WTC11 (cell line): ENCODE measurements around the gene BRME1. TPM values are rescaled to one million over a fixed set of nuclear protein-coding genes. Genes with fewer than 3 reads are reported as not detected.

Experiments used
- ATAC-seq: fragments of 200-7000 bp; cut with Tn5 transposase; 2 replicates; pipeline ENCODE4 v1.10.0; 2021; ENCODE audit warnings: mild to moderate bottlenecking, moderate library complexity
- CTCF ChIA-PET: fragments of 300-600 bp; sonication (Branson Sonifier 250); formaldehyde crosslinking; loops from one replicate; lab custom pipeline; 2021; ENCODE audit warnings: antibody characterized with exemption; lab: Charles Lee
- POLR2A ChIA-PET: fragments of 350-600 bp; sonication (Branson Sonifier 250); formaldehyde crosslinking; loops from one replicate; lab custom pipeline; 2021; ENCODE audit warnings: antibody characterized with exemption; lab: Charles Lee
- DNase-seq: peaks from one replicate; pipeline ENCODE4 v3.0.0; 2021; ENCODE audit warnings: low spot score
- H3K27ac Mint-ChIP-seq: 2 replicates; pipeline ENCODE4 v1.8.0; 2021; ENCODE audit warnings: mixed read lengths
- H3K27me3 Mint-ChIP-seq: 2 replicates; pipeline ENCODE4 v1.8.0; 2021; ENCODE audit warnings: low read depth, mild to moderate bottlenecking, moderate library complexity, mixed read lengths
- H3K36me3 Mint-ChIP-seq: 2 replicates; pipeline ENCODE4 v1.8.0; 2021; ENCODE audit warnings: mixed read lengths
- H3K4me1 Mint-ChIP-seq: 2 replicates; pipeline ENCODE4 v1.8.0; 2022; ENCODE audit warnings: mixed read lengths
- H3K4me3 Mint-ChIP-seq: 2 replicates; pipeline ENCODE4 v1.8.0; 2021; ENCODE audit warnings: mild to moderate bottlenecking, moderate library complexity, mixed read lengths
- H3K9me3 Mint-ChIP-seq: 2 replicates; pipeline ENCODE4 v1.8.0; 2021; ENCODE audit warnings: mixed read lengths
- AFF4 ChIP-seq: sonication (generic); formaldehyde crosslinking; IDR thresholded peaks from 2 replicates; pipeline ENCODE4 v1.8.1; 2023; ENCODE audit warnings: mild to moderate bottlenecking, missing genetic modification reagents, borderline replicate concordance
- AR ChIP-seq: fragments of 250-450 bp; sonication (Bioruptor Pico); IDR thresholded peaks from 2 replicates; pipeline ENCODE4 v1.9.0; 2021; ENCODE audit warnings: mild to moderate bottlenecking
- CREB1 ChIP-seq: sonication (generic); formaldehyde crosslinking; IDR thresholded peaks from 2 replicates; pipeline ENCODE4 v1.8.0; 2023; ENCODE audit warnings: mild to moderate bottlenecking, missing genetic modification reagents
- CREM ChIP-seq: sonication (generic); formaldehyde crosslinking; IDR thresholded peaks from 2 replicates; pipeline ENCODE4 v1.8.1; 2022; ENCODE audit warnings: mild to moderate bottlenecking, missing genetic modification reagents, moderate library complexity
- GRHL2 ChIP-seq: fragments of 250-450 bp; sonication (Bioruptor Pico); IDR thresholded peaks from 2 replicates; pipeline ENCODE4 v1.8.0; 2022; ENCODE audit warnings: mild to moderate bottlenecking, moderate library complexity; ENCODE audit not compliant: insufficient replicate concordance, severe bottlenecking
- JUN ChIP-seq: sonication (generic); formaldehyde crosslinking; IDR thresholded peaks from 2 replicates; pipeline ENCODE4 v1.8.0; 2023; ENCODE audit warnings: mild to moderate bottlenecking, missing genetic modification reagents
- MAX ChIP-seq: sonication (generic); formaldehyde crosslinking; IDR thresholded peaks from 2 replicates; pipeline ENCODE4 v1.8.0; 2022; ENCODE audit warnings: mild to moderate bottlenecking, missing genetic modification reagents
- NFYB ChIP-seq: sonication (generic); formaldehyde crosslinking; conservative IDR thresholded peaks from 2 replicates; pipeline ENCODE4 v1.8.0; 2022; ENCODE audit warnings: low read depth, missing genetic modification reagents
- RORB ChIP-seq: fragments of 250-450 bp; sonication (Bioruptor Pico); IDR thresholded peaks from 2 replicates; pipeline ENCODE4 v1.9.0; 2021; ENCODE audit warnings: mild to moderate bottlenecking
- TEAD4 ChIP-seq: sonication (generic); formaldehyde crosslinking; IDR thresholded peaks from 2 replicates; pipeline ENCODE4 v1.8.0; 2022; ENCODE audit warnings: mild to moderate bottlenecking, missing genetic modification reagents
- ZNF121 ChIP-seq: sonication (generic); formaldehyde crosslinking; IDR thresholded peaks from 2 replicates; pipeline ENCODE4 v1.8.0; 2023; ENCODE audit warnings: missing genetic modification reagents
- ZNF219 ChIP-seq: sonication (generic); formaldehyde crosslinking; IDR thresholded peaks from 2 replicates; pipeline ENCODE4 v1.8.0; 2023; ENCODE audit warnings: missing genetic modification reagents, mild to moderate bottlenecking, borderline replicate concordance
- ZNF317 ChIP-seq: sonication (generic); formaldehyde crosslinking; IDR thresholded peaks from 2 replicates; pipeline ENCODE4 v1.8.1; 2023; ENCODE audit warnings: low read depth, mild to moderate bottlenecking, moderate library complexity, missing genetic modification reagents, borderline replicate concordance
- total RNA-seq: library from RNA; stranded (reverse); gene quantifications from 3 replicates; pipeline ENCODE4 v1.2.3, GENCODE V29; 2021
- TF ChIP-seq, protein P1 (sequence below): sonication (generic); formaldehyde crosslinking; IDR thresholded peaks from 2 replicates; pipeline ENCODE4 v1.8.1; 2023; ENCODE audit warnings: mild to moderate bottlenecking, missing genetic modification reagents, moderate library complexity
- TF ChIP-seq, protein P2 (sequence below): sonication (generic); formaldehyde crosslinking; IDR thresholded peaks from 2 replicates; pipeline ENCODE4 v1.8.0; 2023; ENCODE audit warnings: mild to moderate bottlenecking, missing genetic modification reagents
- TF ChIP-seq, protein P3 (sequence below): sonication (generic); formaldehyde crosslinking; conservative IDR thresholded peaks from 2 replicates; pipeline ENCODE4 v1.8.1; 2023; ENCODE audit warnings: mild to moderate bottlenecking, low read depth, missing genetic modification reagents, moderate library complexity

The BRME1 gene
- total RNA-seq, 1 experiment from 2014 or later = 5.0 TPM

GRCh38 chr19:13876834-13877233, 29.1 kb downstream of the BRME1 start, which contains the start of gene NANOS3:
TSS of gene NANOS3 (plus strand) at chr19:13877134. CDS start at chr19:13877249, 115 bp downstream.
- H3K4me1 Mint-ChIP-seq = peaks cover 22% of the 10 kb centered on the region
- no peak within 1 kb of the TSS for H3K27ac Mint-ChIP-seq
- ATAC-seq = no peak
- no peaks in the 10 kb centered on the region for H3K36me3 Mint-ChIP-seq
- no peak within 1 kb of the TSS for H3K4me3 Mint-ChIP-seq
- no peak for TF ChIP-seq NFYB (CRISPR knock-in tag)
- no peak for TF ChIP-seq ZNF317 (CRISPR knock-in tag)
- no peak for TF ChIP-seq AFF4
- no peak for TF ChIP-seq ZNF121
- TF ChIP-seq TEAD4 = no peak
- TF ChIP-seq JUN (CRISPR knock-in tag) = no peak
- no peak for TF ChIP-seq CREM (CRISPR knock-in tag)
- TF ChIP-seq CREB1 (CRISPR knock-in tag) = no peak
- TF ChIP-seq AR (CRISPR knock-in tag) = no peak
- TF ChIP-seq RORB (CRISPR knock-in tag) = no peak
- TF ChIP-seq, protein P1, sequence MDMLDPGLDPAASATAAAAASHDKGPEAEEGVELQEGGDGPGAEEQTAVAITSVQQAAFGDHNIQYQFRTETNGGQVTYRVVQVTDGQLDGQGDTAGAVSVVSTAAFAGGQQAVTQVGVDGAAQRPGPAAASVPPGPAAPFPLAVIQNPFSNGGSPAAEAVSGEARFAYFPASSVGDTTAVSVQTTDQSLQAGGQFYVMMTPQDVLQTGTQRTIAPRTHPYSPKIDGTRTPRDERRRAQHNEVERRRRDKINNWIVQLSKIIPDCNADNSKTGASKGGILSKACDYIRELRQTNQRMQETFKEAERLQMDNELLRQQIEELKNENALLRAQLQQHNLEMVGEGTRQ (CRISPR knock-in tag) = no peak
- TF ChIP-seq MAX (CRISPR knock-in tag) = no peak
- TF ChIP-seq GRHL2 (CRISPR knock-in tag) = no peak
- TF ChIP-seq, protein P2, sequence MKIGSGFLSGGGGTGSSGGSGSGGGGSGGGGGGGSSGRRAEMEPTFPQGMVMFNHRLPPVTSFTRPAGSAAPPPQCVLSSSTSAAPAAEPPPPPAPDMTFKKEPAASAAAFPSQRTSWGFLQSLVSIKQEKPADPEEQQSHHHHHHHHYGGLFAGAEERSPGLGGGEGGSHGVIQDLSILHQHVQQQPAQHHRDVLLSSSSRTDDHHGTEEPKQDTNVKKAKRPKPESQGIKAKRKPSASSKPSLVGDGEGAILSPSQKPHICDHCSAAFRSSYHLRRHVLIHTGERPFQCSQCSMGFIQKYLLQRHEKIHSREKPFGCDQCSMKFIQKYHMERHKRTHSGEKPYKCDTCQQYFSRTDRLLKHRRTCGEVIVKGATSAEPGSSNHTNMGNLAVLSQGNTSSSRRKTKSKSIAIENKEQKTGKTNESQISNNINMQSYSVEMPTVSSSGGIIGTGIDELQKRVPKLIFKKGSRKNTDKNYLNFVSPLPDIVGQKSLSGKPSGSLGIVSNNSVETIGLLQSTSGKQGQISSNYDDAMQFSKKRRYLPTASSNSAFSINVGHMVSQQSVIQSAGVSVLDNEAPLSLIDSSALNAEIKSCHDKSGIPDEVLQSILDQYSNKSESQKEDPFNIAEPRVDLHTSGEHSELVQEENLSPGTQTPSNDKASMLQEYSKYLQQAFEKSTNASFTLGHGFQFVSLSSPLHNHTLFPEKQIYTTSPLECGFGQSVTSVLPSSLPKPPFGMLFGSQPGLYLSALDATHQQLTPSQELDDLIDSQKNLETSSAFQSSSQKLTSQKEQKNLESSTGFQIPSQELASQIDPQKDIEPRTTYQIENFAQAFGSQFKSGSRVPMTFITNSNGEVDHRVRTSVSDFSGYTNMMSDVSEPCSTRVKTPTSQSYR = no peak
- TF ChIP-seq, all 79 proteins: peak for 0
- POLR2A ChIA-PET = no interaction called here
- no peak for DNase-seq
- CTCF ChIA-PET = interaction anchor here (0.7 to 1.2 kb wide), 4 partner anchors 172 to 529 kb away, joined by 3 to 4 read pairs (median 4); no protein-coding TSS in a partner anchor
- Mint-ChIP-seq H3K9me3 (no peaks in the 10 kb centered on the region), H3K27me3 (peaks cover 71% of the 10 kb centered on the region)

DNA sequence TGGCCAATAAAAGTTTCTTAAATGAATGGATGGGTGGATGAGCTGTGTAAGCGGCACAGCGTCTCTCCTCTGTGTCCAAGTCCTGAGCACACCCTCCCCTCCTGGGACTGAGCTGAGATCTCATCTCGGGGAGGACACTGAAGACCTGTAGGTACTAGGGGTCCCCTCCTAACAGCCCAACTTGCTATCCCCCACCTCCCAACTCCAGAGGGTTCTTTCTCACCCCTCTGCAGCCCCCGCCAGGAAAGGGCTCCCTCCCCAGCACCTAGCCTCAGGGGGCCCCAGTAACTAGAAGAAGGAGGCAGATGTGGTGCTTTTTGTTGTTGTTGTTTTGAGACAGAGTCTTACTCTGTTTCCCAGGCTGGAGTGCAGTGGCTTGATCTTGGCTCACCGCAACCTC, 30.1 kb downstream of the BRME1 start:
- H3K4me3 Mint-ChIP-seq = no peak overlapping the region
- POLR2A ChIA-PET = no interaction called here
- CTCF ChIA-PET = interaction anchor here (1.0 to 1.3 kb wide), 2 partner anchors 183 to 197 kb away, joined by 3 read pairs; partner anchors contain the start of gene MISP3
- H3K4me1 Mint-ChIP-seq = peaks cover 12% of the 10 kb centered on the region
- ATAC-seq (no peak), DNase-seq (no peak)
- H3K36me3 Mint-ChIP-seq = no peaks in the 10 kb centered on the region
- H3K9me3 Mint-ChIP-seq = no peaks in the 10 kb centered on the region
- H3K27ac Mint-ChIP-seq = no peak overlapping the region
- H3K27me3 Mint-ChIP-seq = peaks cover 81% of the 10 kb centered on the region
- TF ChIP-seq ZNF219 = no peak
- TF ChIP-seq, protein P3, sequence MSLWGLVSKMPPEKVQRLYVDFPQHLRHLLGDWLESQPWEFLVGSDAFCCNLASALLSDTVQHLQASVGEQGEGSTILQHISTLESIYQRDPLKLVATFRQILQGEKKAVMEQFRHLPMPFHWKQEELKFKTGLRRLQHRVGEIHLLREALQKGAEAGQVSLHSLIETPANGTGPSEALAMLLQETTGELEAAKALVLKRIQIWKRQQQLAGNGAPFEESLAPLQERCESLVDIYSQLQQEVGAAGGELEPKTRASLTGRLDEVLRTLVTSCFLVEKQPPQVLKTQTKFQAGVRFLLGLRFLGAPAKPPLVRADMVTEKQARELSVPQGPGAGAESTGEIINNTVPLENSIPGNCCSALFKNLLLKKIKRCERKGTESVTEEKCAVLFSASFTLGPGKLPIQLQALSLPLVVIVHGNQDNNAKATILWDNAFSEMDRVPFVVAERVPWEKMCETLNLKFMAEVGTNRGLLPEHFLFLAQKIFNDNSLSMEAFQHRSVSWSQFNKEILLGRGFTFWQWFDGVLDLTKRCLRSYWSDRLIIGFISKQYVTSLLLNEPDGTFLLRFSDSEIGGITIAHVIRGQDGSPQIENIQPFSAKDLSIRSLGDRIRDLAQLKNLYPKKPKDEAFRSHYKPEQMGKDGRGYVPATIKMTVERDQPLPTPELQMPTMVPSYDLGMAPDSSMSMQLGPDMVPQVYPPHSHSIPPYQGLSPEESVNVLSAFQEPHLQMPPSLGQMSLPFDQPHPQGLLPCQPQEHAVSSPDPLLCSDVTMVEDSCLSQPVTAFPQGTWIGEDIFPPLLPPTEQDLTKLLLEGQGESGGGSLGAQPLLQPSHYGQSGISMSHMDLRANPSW (CRISPR knock-in tag) = no peak
- no peak for TF ChIP-seq AFF4
